HL-60/S4 (cell line): Measurements from ENCODE around the gene SLC4A11.

Experiments
- in situ Hi-C: fragments of 300-500 bp; cut with MboI; formaldehyde crosslinking; loops from 2 replicates; pipeline ENCODE4 v1.14.3; 2022; ENCODE audit warnings: low sequenced_read_pairs

SLC4A11 gene

DNA sequence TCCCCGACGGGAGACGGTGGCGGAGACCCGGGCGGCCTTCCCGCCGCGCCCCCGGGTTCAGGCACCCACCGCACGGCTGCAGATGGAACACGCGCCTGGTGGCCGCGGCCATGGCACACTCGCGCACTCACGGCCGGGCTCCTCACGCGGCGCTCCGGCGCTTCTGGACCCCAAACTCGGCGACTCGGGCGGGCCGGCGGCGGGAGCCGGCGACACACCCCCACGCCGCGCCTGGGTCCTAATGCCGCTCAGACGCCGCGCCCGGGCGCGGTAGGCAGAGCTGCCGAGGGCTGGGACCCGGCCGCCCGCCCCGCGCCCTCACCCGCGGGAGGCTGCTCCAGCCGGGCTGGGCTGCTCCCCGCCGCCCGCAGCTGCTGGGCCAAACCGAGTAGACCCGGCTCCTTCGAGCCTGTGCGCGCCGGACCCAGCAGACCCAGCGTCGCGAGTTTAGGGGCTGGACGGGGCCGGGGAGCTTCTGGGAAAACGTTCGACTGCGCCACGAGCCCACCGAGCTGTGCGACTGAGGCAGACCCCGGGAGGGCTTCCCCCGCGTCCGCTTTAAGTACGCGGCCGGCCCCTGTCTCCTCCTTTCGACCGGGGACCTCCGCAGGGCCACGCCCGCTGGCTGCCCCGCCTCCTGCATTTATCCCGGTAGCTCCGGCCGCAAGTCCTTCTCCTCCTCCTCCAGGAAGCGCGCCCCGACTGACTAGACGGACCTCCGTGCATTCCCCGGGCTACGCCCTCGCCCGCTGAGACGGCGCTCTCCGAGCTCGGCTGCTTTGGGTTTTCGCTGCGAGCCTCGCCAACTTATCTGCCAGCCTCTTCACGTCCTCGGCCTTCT lies at the start of gene SLC4A11:
Gene SLC4A11 (minus strand): TSS at position 165 of the 841 bp plus-strand sequence. CDS start 53 bp downstream, at position 112.
- in situ Hi-C loops, result no loop called here

DNA sequence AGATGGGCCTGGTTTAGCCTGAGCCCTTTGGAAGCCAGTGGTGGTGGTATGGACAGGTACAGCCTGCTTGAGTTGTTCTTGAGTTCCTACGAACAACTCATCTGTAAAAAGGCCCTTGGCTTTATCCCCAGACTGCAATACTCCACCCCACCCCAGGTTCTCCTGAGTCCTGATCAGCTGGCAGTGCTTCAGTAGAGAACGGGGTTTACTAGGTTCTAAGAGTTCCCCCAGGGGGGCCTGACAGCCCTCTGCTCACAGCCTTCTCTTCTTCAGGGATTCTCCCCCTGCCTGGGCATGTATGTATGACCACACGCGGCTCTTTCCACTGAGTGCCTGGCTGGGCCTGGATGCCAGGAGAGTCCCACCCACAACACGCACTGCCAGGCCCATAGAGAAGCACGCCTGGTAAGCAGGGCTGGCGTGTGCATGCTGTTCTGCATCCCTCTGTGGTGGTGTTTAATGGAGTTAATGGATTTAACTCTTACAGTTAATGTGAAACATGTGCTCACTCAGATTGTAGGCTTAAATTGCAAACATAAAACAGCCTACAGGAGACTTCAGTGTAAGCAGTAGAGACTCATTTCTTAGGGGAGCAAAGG lies 44.3 kb upstream of the SLC4A11 start:
- in situ Hi-C loops, result no loop called here

DNA sequence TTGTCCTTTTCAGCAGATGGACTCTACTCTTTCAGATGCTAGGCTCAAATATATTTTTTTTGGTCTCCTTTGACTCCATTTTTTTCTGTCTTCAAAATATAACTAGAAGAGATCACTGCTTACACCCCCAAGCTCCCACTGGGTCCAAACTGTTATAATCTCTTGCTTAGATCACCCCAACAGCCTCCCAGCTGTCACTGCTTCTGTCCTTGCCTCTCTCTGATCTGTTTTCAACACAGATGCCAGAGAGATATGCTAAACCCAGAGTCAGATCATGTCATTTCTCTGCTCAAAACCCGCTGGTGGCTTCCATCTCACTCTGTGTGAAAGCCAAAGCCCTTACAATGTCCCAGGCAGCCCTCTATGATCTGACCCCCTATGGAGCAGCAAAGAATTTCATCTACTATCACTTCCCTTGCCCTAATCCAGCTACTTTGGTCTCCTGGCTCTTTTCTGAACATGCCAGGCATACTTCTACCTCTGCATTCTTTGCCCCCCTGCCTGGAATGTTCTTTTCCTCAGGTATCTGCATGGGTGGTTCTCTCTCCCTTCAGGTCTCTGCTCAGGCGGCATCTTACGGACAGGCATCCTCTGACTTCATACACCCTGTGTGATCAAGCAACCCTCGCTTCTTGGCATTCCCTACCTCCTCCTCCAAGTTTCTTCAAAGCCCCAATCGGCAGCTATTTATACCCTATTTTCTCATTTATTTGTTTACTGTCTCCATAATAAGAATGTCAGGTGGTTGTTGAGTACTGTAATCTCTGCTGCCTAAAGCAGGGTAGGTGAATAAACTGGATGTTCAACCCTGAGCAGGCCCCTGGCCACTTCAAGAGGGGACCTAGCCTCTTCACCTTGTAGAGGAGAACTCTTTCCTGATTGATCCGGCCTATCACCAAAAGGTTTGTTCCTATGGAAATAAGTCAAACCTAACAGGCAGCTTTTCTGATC lies 43.6 kb upstream of the SLC4A11 start:
- in situ Hi-C loops, result no loop called here

DNA sequence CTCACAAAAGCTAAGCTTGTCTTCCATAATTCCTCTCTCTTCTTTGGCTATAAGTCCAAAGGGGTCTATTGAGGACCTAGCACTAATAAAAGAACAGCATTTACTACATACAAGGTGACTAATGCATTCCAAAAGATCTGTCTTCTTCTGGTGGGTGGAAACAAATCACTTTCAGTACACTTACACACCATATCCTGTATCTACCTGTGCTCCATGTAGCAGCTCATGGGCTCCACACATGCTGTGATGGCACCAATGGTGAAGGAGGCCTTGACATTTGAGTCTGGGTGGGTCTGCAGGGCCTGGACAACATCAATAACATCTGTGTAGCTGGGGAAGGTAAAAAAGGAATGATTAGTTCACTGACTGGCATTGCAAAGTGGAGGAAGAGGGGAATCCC lies 42.4 kb upstream of the SLC4A11 start:
- in situ Hi-C loops, result no loop called here

- in situ Hi-C loops, result no loop called here
These were observed 40.8 kb upstream of the SLC4A11 start for GRCh38 chr20:3279761-3280160.

- in situ Hi-C loops, result no loop called here
These were observed 38.9 kb upstream of the SLC4A11 start for GRCh38 chr20:3277686-3278465.

- in situ Hi-C loops, result no loop called here
These were observed 37.7 kb upstream of the SLC4A11 start for GRCh38 chr20:3276680-3277015.

- in situ Hi-C loops, result no loop called here
These were observed 37.1 kb upstream of the SLC4A11 start for GRCh38 chr20:3275966-3276679.

DNA sequence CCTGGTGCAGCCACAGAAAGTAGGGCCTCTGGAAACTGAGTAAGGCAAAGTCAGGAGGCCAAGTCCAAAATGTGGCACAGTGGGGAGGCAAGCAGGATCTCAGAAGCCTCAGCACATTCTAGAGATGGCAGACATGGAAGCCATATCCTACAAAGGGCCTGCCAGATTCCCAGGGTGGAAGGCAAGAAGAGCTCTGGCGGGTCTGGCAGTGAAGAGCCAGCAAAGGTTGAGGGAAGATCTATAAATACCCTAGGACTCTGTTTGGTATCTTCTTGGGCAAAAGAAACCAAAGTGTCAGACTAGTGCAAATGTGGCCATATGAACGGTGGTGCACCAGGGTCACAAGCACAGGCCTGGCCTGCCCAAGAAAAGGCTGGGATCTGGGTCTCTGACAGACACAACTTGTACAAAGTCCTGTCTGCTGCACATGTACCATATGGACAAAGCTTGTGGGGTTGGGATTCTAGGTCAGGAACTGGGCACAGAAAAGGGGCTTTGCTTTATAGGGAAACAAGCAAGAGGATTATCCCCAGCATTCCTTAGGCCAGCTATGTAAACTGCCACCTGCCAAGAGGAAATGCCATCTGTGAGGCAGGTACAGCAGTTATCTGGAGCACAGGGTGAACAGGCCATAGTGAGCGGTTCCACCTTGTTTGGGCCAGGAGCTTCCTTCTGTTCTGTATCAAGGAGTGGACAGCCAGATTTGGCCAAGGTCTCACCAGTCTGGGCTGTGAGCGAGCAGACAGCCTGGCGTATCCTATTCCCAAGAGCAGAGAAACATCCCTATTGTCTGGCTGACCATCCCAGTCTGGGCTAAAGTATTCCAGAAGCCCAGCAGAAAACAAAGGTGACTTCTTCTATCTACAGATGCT lies 36.3 kb upstream of the SLC4A11 start:
- in situ Hi-C loops, result no loop called here

DNA sequence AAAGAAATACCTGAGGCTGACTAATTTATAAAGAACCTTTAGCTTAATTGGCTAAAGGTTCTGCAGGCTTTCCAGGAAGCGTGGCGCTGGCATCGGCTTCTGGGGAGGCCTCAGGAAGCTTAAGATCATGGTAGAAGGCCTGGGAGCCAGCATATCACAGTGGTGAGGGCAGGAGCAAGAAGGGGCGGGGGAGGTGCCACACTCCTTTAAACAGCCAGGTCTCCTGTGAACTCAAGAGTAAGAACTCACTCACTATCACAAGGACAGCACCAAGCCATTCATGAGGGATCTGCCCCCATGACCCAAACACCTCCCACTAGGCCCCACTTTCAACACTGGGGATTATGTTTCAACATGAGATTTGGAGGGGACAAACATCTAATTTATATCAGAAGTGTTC lies 34.4 kb upstream of the SLC4A11 start:
- in situ Hi-C loops, result no loop called here

GRCh38 chr20:3270051-3270450 lies 31.1 kb upstream of the SLC4A11 start:
- in situ Hi-C loops, result no loop called here

DNA sequence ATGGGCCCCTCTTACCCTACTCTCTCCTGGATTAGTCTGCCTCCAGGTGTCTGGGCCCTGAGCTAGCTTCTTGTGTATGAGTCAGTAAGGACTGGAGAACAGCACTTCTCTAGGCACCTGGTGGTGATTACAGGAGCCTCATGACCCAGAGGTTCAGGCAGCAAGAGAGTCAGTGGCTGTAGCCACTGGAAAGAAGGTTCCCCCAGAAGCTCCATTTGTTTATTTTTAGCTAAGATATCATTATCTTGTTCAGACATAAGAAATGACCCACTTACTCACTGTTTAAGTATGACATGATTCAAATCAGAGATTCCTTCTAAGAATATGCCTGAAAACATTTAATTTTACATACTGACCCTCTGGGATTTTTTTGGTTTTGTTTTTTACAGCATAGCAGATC lies 23.6 kb upstream of the SLC4A11 start:
- in situ Hi-C loops, result no loop called here

GRCh38 chr20:3258429-3258828 lies 19.4 kb upstream of the SLC4A11 start:
- in situ Hi-C loops, result no loop called here

DNA sequence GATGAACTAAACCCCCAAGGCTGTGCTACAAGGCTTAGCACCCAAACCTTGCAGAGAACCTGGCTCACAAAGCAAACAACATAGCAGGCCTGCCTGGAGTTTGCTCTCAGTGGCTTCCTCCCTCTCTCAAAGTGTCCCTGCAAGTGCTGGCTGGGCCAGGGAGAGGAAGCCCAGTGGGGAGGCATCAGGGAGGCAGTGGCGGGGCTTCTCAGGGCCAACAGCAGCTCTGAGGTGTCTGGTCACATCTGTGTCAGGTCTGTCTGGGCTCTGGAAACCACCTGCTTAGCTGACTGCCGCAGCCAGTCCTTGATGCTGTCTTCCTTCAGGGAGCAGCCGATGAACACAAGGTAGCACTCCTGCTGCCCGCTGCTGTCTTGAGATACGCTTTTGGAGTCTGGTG lies 16.7 kb upstream of the SLC4A11 start:
- in situ Hi-C loops, result no loop called here

GRCh38 chr20:3251806-3252205 lies 12.8 kb upstream of the SLC4A11 start:
- in situ Hi-C loops, result no loop called here

DNA sequence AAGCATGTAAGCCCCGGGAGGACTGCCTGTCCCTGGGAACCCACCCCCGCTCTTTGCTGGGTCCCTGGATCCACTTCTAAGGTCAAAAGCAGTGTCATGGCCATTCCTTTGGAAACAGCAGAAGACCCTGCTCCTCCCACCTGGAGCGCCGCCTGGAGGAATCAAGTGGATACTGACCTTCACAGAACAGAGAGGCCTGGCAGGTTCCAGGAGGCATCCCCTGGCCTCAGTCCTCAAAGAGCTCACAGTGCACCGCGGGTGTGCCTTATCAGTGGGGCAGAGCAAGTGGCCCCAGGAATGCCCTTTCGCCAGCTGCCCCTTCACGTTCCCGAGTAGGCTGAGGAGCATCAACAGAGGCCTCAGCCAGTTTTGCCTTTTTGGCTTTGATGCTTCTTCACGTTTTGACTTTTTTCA lies 11.1 kb upstream of the SLC4A11 start:
- in situ Hi-C loops, result no loop called here

DNA sequence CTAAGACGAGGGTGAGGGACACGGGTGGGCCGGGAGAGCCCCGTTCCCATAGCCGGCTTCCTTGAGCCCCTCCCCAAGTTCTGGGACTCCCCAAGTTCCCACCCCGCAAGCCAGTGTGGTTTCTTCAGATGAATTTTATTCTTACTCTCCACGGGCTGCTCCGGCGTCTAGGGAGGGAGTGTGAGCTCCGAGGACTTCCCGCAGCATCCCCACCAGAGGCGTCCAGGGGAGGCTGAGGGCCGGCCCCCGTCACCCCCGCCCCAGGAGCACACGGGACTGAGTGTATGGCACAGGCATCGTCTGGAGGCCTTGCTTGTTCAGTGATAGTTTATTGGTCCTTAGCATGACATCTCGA lies 10.0 kb upstream of the SLC4A11 start:
- in situ Hi-C loops, result no loop called here

- in situ Hi-C loops, result no loop called here
These were observed 9.4 kb upstream of the SLC4A11 start for GRCh38 chr20:3248167-3248992.
